GM19463 (cell line): Measurements from ENCODE around the gene ADNP2.

ENCODE experiments used
- ATAC-seq: cut with Tn5 transposase; IDR thresholded peaks from one replicate; pipeline ENCODE4 v1.9.1; 2021; ENCODE audit warnings: mild to moderate bottlenecking, moderate library complexity; ENCODE audit not compliant: unreplicated experiment

Gene ADNP2

DNA sequence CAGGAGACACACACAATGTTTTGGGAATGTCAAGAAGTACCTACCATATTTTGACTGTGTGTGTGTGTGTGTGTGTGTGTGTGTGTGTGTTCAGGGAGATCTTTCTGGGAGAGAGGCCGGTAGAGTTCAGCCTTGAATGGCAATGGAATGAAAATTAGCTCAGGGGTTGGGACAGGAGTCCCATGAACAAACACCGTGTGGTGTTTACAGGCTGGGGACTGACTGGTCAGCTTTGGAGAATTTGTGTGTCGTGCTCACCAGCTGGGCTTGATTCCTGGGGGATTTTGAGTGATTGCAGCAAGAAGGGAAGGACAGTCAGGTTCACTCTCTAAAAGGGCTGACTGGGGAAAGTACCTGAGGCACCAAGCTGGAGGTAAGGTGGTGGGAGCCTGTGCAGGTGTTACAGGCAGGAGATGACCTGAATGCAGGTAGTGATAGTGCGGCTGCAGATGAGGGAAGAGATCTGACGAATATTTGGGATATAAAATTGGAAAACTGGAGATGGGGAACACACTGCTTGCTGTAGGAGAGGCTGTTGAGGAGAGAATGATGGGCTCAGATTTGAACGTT lies 2.5 kb upstream of the ADNP2 start:
- ATAC-seq = no peak

GRCh38 chr18:80107426-80107825 lies 1.6 kb upstream of the ADNP2 start:
- no peak for ATAC-seq

GRCh38 chr18:80108121-80108536 lies 933 bp upstream of the ADNP2 start:
- ATAC-seq = no peak

DNA sequence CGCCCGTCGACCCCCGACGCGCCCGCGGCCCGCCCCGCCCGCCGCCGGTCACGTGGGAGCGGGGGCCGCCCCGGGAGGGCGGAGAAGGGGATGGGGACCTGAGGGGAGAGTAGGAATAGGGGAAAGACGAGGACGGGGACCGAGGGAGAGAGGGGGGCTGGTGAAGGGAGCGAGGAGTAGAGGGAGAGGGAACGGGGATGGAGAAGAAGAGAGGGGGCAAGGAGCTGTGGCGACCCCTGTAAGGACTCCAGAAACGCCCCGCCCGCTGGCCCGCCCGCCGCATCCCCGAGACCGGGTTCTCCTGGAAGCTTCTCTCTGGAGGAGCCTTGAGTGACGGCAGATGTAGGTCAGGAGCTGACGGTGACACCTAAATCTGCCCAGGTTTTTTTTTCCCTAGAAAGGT lies 615 bp downstream of the ADNP2 start:
- ATAC-seq = peak; percentile 23

DNA sequence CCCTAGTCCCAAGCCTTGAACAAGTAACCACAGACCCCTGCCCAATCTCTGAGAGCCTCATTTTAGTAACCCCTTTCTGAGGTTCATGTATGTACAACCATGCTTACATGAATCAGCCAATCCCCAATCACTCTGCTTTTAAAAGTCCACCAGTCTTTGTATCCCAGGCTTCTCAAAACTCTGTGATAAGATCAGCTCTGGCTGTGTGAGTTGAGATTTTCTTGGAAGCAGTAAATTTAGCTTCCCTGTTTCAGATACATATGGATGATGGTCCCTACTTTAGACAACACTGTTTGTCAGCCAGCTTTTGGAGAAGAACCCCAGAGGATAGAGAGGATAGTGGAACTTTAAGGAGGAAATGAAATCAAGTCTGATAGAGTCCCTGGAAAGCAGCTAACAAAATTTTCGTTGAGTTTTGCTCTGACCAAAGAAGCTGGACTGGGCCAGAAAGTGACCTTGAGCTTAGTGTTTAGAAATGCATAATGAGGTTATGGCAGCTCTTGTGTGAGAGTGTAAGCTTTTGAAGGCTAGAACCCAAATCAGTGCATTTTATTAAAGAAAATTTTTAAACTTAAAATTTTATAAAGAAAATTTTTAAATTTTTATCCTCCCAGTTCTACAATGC lies 3.7 kb downstream of the ADNP2 start:
- no peak for ATAC-seq

GRCh38 chr18:80115035-80115434 lies 6.0 kb downstream of the ADNP2 start:
- ATAC-seq = no peak

DNA sequence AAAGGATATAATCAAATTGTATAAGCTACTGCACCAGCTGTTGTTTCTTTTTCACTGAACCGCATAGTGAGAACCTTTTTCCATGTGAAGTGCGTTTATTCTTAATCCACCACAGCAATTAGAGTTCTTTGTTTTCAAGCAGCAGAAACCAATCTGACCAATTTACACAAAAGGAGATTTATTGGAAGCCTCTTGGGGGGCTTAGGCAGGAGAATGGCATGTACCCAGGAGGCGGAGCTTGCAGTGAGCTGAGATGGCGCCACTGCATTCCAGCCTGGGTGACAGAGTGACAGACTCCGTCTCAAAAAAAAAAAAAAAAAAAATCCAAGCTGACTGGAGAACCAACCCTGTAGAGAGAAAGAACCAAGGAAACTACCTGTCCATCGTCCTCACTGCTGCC lies 10.0 kb downstream of the ADNP2 start:
- ATAC-seq = no peak

GRCh38 chr18:80120932-80121331 lies 11.9 kb downstream of the ADNP2 start:
- no peak for ATAC-seq

DNA sequence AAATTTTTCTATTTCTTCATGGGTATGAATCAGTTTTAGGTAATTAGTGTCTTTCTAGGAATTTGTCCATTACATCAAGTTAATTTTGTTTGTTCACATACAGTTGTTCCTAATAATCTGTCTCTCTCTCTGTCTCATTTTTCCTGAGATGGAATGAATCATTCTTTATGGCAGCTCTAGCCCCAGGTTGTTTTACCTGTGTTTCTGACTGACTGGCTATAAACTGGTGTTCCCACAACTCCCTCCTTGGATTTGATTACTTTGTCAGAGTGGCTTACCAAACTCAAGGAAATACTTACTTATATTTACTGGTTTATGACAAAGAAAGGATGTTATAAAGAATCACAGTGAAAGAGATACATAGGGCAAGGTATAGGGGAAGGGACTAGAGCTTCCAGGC lies 15.1 kb downstream of the ADNP2 start:
- no peak for ATAC-seq

DNA sequence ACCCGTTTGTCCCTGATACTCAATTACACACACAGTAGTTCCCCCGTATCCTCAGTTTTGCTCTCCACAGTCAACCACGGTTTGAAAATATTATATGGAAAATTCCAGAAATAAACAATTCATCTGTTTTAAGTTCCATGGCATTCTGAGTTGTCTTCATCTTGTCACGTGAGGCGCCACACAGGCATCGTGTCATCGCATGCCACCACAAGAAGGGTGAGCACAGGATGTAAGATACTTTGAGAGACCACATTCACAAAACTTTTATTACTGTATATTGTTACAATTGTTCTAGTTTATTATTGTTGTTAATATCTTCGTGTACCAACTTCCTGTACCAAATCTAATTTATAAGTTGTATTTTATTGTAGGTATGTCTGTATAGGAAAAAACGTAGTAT lies 17.7 kb downstream of the ADNP2 start:
- ATAC-seq = no peak

DNA sequence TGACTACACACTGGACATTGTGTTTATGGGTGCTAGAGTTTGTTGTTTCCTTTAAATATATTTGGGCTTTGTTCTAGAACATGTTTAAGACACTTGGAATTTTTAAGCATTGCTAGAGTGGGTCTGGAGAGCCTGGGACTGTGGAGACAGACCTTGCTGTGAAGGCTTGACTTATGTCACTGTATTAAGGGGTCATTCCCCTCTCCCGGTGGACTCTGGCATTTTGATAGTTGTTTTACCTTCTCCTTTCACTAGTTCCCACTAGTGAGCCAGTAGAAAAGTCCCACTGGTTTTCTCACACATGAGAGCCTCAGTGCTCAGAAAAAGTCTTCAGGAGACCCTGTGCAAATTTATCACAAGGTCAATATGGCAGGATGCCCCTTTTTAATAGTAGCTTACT lies 18.6 kb downstream of the ADNP2 start:
- ATAC-seq = no peak

GRCh38 chr18:80129672-80130367 lies 20.8 kb downstream of the ADNP2 start:
- no peak for ATAC-seq

DNA sequence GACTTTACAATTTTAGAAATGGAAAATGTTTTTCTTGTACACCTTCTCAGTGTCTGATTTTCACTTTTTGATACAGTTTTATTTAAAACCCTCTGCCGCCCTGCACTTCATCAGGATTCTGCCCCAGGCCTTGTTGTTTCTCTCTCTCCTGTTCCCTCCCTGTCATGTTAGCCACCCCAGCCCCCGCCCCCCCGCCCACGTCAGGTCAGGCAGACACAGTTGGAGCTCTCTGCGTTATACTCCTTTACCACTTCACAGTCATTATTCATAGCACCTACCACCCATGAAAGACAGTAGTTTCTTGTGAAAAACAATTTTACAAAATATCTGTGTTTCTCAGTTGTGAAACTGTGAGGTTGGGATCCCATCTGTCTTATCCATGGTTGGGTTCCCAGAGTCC lies 21.5 kb downstream of the ADNP2 start:
- no peak for ATAC-seq

GRCh38 chr18:80132180-80132812 lies 23.2 kb downstream of the ADNP2 start:
- no peak for ATAC-seq

DNA sequence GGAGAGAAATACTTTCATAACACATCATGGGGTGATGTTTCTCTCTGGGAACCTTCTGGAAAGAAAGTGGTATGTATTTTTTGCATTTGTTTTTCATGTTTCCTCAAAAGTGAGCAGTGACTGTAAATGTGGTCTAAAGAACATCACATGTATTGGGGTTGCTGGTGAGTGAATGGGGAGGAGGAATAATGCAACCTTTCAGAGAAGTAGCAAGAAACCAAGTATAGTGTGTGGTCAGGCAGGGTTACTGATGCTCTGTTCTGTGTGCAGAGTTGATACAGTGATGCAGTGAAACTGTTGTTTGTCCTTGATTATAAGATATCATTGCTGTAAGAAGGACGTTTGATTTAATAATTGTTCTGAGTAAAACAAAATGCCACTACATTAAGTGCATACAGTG lies 24.1 kb downstream of the ADNP2 start:
- no peak for ATAC-seq

- ATAC-seq = no peak
Observed at GRCh38 chr18:80135136-80135535, 26.1 kb downstream of the ADNP2 start.

- no peak for ATAC-seq
Observed at GRCh38 chr18:80136679-80137078, 27.6 kb downstream of the ADNP2 start.

DNA sequence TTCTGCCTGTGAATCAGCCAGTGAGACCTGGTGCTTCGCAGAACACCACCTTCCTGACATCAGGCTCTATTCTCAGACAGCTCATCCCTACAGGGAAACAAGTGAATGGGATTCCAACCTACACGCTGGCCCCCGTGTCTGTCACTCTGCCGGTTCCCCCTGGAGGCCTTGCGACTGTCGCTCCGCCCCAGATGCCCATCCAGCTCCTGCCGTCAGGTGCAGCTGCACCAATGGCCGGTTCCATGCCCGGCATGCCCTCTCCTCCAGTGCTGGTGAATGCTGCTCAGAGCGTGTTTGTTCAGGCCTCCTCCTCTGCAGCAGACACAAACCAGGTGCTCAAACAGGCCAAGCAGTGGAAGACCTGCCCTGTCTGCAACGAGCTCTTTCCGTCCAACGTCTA lies 28.1 kb downstream of the ADNP2 start:
- no peak for ATAC-seq

- no peak for ATAC-seq
Observed at GRCh38 chr18:80137976-80138375, 28.9 kb downstream of the ADNP2 start.

GRCh38 chr18:80140455-80140985 lies 31.5 kb downstream of the ADNP2 start:
- ATAC-seq = no peak

GRCh38 chr18:80143881-80144280 lies 34.8 kb downstream of the ADNP2 start:
- ATAC-seq = no peak
